Measurements from ENCODE around the gene RNF126. TPM values are rescaled to one million over a fixed set of nuclear protein-coding genes. Genes with fewer than 3 reads are reported as not detected.
"Not testable (repeated sequence)": the region's sequence is repeated elsewhere in the genome, so short reads cannot be mapped to it uniquely, and the experiment has no call there.

RNF126 gene
- total and polyA plus RNA-seq, 7 donors = 25.2 to 72.1 (median 51.6) TPM

GRCh38 chr19:628168-628567 is 34.8 kb downstream of the RNF126 start:
- H3K27ac ChIP-seq = no peak overlapping the region
- intact Hi-C loops (cut with DNase I) = loop anchor here (5.0 kb wide), 2 partner anchors 36 to 51 kb away; no protein-coding TSS in a partner anchor
- ATAC-seq (no peak), DNase-seq (no peak)
- no peak overlapping the region for H3K4me3 ChIP-seq
- TF ChIP-seq CTCF (IDR thresholded peaks at IDR 0.05) = no peak
- H3K36me3 ChIP-seq (ENCODE audit: insufficient read depth in 1 of 2, low read depth in 1 of 2) = peaks cover 0 to 73% of the 10 kb centered on the region in 2 donors
- H3K4me1 ChIP-seq = peaks cover 9% of the 10 kb centered on the region
- WGBS, 3 donors = 85 to 89% (median 87%) methylated on average over 19 of the region's 19 CpGs
- H3K27me3 ChIP-seq (ENCODE audit: insufficient read depth in 3 of 3, low read length in 2 of 3) = no peaks in the 10 kb centered on the region
- no peaks in the 10 kb centered on the region for H3K9me3 ChIP-seq

- 97 to 99% (median 97%) methylated on average over 6 to 7 of the region's 7 CpGs for WGBS, 3 donors
- DNase-seq; H3K4me1 ChIP-seq; H3K9me3 ChIP-seq; H3K27me3 ChIP-seq (ENCODE audit: insufficient read depth in 3 of 3, low read length in 2 of 3); H3K4me3 ChIP-seq; ATAC-seq; H3K27ac ChIP-seq: not testable (repeated sequence)
- peaks cover 0 to 87% of the 10 kb centered on the region in 2 donors for H3K36me3 ChIP-seq (ENCODE audit: insufficient read depth in 1 of 2, low read depth in 1 of 2)
- intact Hi-C loops (cut with DNase I) = loop anchor here (5.0 kb wide), 2 partner anchors 34 to 49 kb away; no protein-coding TSS in a partner anchor
Observed at GRCh38 chr19:626566-626965, 36.4 kb downstream of the RNF126 start.

GRCh38 chr19:625257-625656 is 37.8 kb downstream of the RNF126 start:
- no peak for TF ChIP-seq CTCF (IDR thresholded peaks at IDR 0.05)
- Histone ChIP-seq H3K4me3 (no peak overlapping the region), H3K27ac (no peak overlapping the region), H3K9me3 (no peaks in the 10 kb centered on the region), H3K27me3 (ENCODE audit: insufficient read depth in 3 of 3, low read length in 2 of 3) (no peaks in the 10 kb centered on the region), H3K4me1 (no peaks in the 10 kb centered on the region), H3K36me3 (ENCODE audit: insufficient read depth in 1 of 2, low read depth in 1 of 2) (peaks cover 2 to 83% of the 10 kb centered on the region in 2 donors)
- intact Hi-C loops (cut with DNase I) = loop anchor here (5.0 kb wide), 2 partner anchors 33 to 48 kb away; no protein-coding TSS in a partner anchor
- 87 to 92% (median 88%) methylated on average over 5 of the region's 5 CpGs for WGBS, 3 donors
- DNase-seq (no peak), ATAC-seq (no peak)

- H3K27me3 ChIP-seq (ENCODE audit: insufficient read depth in 3 of 3, low read length in 2 of 3) = no peaks in the 10 kb centered on the region
- intact Hi-C loops (cut with DNase I) = loop anchor here (5.0 kb wide), 2 partner anchors 32 to 47 kb away; no protein-coding TSS in a partner anchor
- no peaks in the 10 kb centered on the region for H3K9me3 ChIP-seq
- DNase-seq = no peak
- H3K36me3 ChIP-seq (ENCODE audit: insufficient read depth in 1 of 2, low read depth in 1 of 2) = peaks cover 6 to 90% of the 10 kb centered on the region in 2 donors
- H3K4me3 ChIP-seq = no peak overlapping the region
- ATAC-seq = no peak
- 85 to 91% (median 86%) methylated on average over 20 to 24 of the region's 24 CpGs for WGBS, 3 donors
- H3K4me1 ChIP-seq = no peaks in the 10 kb centered on the region
- no peak for TF ChIP-seq CTCF (IDR thresholded peaks at IDR 0.05)
- peak overlapping the region; percentile 16 for H3K27ac ChIP-seq
Observed at GRCh38 chr19:624433-625109, 38.4 kb downstream of the RNF126 start.

- Histone ChIP-seq H3K4me3 (no peak overlapping the region), H3K27me3 (ENCODE audit: insufficient read depth in 3 of 3, low read length in 2 of 3) (no peaks in the 10 kb centered on the region), H3K9me3 (no peaks in the 10 kb centered on the region), H3K36me3 (ENCODE audit: insufficient read depth in 1 of 2, low read depth in 1 of 2) (peaks cover 9 to 90% of the 10 kb centered on the region in 2 donors), H3K4me1 (no peaks in the 10 kb centered on the region), H3K27ac (peak overlapping the region; percentile 16)
- no peak for DNase-seq
- peak in 2 of 4 donors; percentile 32 to 34 for ATAC-seq
- WGBS, 3 donors = 71 to 73% (median 72%) methylated on average over 24 of the region's 24 CpGs
- TF ChIP-seq CTCF (IDR thresholded peaks at IDR 0.05) = no peak
- intact Hi-C loops (cut with DNase I) = no loop called here
Observed at GRCh38 chr19:623974-624373, 39.0 kb downstream of the RNF126 start.
